ENCODE results near the gene ZNF541.
"Not testable (repeated sequence)": the region's sequence is repeated elsewhere in the genome, so short reads cannot be mapped to it uniquely, and the experiment has no call there.

Gene ZNF541

GRCh38 chr19:47609906-47610894, 37.3 kb upstream of the ZNF541 start:
- peak overlapping the region; percentile 84 for H3K4me3 ChIP-seq (ENCODE audit: low read length)
- H3K9me3 ChIP-seq (ENCODE audit: control insufficient read depth, low read length) = no peaks in the 10 kb centered on the region
- peaks cover under 1% of the 10 kb centered on the region for H3K36me3 ChIP-seq (ENCODE audit: control insufficient read depth, insufficient read depth, low read length, severe bottlenecking)
- H3K9ac ChIP-seq (ENCODE audit: low read length) = peak overlapping the region; percentile 91
- H3K4me1 ChIP-seq (ENCODE audit: control insufficient read depth, insufficient read depth, low read length) = peaks cover 36% of the 10 kb centered on the region
- H3K27me3 ChIP-seq (replicated peaks; ENCODE audit: control insufficient read depth, insufficient read depth, low read length) = no peaks in the 10 kb centered on the region
- peak; percentile 73 for DNase-seq (ENCODE audit: low read depth)

DNA sequence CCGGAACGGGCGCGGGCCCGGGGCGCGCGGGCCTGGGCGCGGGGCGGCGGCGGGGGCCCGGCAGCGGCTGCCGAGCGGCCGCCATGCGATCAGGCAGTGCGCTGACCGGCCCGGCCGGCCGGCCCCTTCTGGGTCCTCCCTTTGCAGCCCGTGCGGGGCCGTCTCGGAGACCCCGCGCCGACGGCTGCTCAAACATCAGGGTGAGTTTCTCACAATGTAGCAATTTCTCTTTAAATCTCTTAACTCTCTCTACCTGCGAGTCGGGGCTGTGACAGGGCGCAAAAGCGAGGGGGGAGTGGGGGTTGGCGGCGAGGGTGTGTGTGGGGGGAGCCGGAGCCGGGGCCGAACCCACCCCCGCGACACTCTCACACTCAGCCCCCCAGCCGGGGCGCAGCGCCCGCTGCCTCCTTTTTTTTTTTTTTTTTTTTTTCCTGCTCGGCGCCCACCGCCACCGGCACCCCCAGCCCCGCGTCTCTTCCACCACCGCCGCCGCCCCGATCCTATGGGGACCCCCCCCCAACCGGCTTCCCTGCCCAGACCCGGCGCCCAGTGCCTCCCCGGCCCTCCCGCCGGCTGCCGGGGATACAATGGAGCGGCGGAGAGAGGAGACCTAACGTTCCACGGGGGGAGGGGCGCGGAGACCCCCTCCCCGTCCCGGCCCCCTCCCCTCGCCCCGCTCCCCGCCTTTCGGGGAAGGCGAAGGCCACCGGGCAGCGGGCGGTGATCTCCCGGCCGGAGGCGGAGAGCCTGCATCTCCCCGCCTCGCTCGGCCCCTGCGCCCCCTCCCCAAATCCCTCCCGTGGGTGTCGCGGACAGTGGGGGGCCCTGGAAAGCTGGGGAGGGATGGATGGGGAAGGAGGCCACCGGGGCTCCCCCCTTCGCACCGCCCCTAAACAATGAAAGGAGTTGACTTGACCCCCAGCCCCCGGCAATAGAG, 36.3 kb upstream of the ZNF541 start, which contains the start of gene BICRA:
TSS of gene BICRA (plus strand) at position 166 of the 937 bp plus-strand sequence. CDS start 64,441 bp downstream, outside the sequence.
- Histone ChIP-seq H3K9ac (ENCODE audit: low read length) (peak within 1 kb of the TSS; percentile 100), H3K4me3 (ENCODE audit: low read length) (peak within 1 kb of the TSS; percentile 97), H3K4me1 (ENCODE audit: control insufficient read depth, insufficient read depth, low read length) (peaks cover 36% of the 10 kb centered on the region), H3K27me3 (replicated peaks; ENCODE audit: control insufficient read depth, insufficient read depth, low read length) (no peaks in the 10 kb centered on the region), H3K9me3 (ENCODE audit: control insufficient read depth, low read length) (no peaks in the 10 kb centered on the region), H3K36me3 (ENCODE audit: control insufficient read depth, insufficient read depth, low read length, severe bottlenecking) (no peaks in the 10 kb centered on the region)
- DNase-seq (ENCODE audit: low read depth) = peak; percentile 89

GRCh38 chr19:47608074-47608918, 35.3 kb upstream of the ZNF541 start:
- Histone ChIP-seq H3K4me3 (ENCODE audit: low read length) (peak overlapping the region; percentile 97), H3K9ac (ENCODE audit: low read length) (peak overlapping the region; percentile 100), H3K36me3 (ENCODE audit: control insufficient read depth, insufficient read depth, low read length, severe bottlenecking) (no peaks in the 10 kb centered on the region), H3K4me1 (ENCODE audit: control insufficient read depth, insufficient read depth, low read length) (peaks cover 29% of the 10 kb centered on the region), H3K27me3 (replicated peaks; ENCODE audit: control insufficient read depth, insufficient read depth, low read length) (no peaks in the 10 kb centered on the region), H3K9me3 (ENCODE audit: control insufficient read depth, low read length) (no peaks in the 10 kb centered on the region)
- peak; percentile 98 for DNase-seq (ENCODE audit: low read depth)

DNA sequence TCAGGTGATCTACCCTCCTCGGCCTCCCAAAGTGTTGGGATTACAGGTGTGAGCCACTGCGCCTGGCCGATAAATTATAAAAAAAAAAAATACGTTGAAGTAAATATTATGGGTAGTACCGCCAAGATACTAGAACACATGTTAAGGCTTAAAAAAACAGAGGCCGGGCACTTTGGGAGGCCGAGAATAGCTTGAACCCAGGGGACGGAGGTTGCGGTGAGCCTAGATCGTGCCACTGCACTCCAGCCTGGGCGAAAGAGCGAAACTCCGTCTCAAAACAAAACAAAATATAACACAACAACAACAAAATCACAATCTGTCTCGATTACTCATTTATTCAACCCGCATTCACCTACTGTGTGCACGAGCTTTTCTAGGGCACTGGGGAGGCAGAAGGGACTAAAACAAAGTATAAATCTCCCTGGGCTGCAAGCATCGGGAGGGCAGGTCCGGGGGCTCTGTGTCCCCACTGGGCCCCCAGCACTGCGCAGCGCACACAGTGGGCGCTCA, 34.7 kb upstream of the ZNF541 start:
- Histone ChIP-seq H3K9ac (ENCODE audit: low read length) (peak overlapping the region; percentile 100), H3K4me3 (ENCODE audit: low read length) (peak overlapping the region; percentile 97), H3K27me3 (replicated peaks; ENCODE audit: control insufficient read depth, insufficient read depth, low read length) (no peaks in the 10 kb centered on the region), H3K4me1 (ENCODE audit: control insufficient read depth, insufficient read depth, low read length) (peaks cover 22% of the 10 kb centered on the region), H3K9me3 (ENCODE audit: control insufficient read depth, low read length) (no peaks in the 10 kb centered on the region), H3K36me3 (ENCODE audit: control insufficient read depth, insufficient read depth, low read length, severe bottlenecking) (no peaks in the 10 kb centered on the region)
- no peak for DNase-seq (ENCODE audit: low read depth)

DNA sequence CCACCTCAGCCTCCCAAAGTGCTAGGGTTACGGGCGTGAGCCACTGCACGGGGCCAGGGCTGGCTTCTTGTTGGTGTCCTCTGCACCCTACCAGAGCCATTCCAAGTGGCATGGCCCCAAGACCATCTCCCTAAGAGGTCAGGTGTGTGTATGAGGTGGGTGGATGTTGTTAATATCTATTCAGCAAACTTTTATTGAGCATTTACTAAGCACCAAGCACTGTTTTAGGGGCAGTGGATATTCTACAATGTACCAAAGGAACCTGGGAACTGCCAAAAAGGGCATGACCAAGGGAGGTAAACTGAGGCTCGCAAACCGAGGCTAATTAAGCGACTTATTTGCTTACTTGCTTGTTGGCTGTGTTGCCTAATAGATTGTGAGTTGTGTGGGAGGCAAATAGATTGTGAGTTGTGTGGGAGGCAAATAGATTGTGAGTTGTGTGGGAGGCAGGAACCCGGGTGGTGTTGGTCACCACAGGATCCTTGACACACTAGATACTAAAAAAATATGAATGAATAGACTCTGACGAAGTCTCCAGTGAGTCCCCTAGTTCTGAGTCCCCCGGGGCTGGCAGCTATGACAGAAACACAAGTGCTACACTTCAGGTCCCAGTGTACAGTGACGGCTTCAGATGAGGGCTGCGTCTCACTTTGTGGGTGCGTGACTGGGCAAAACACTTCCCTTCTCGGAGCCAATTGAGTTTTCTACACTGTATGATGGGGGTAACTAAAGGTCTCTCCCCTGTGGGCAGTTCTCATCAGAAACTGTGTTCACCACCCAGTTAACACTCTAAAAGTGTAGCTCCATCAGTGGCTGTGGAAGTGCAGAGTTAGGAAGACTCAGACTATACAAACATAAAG, 31.0 kb upstream of the ZNF541 start:
- Histone ChIP-seq H3K27me3 (replicated peaks; ENCODE audit: control insufficient read depth, insufficient read depth, low read length) (no peaks in the 10 kb centered on the region), H3K4me1 (ENCODE audit: control insufficient read depth, insufficient read depth, low read length) (peaks cover 15% of the 10 kb centered on the region), H3K36me3 (ENCODE audit: control insufficient read depth, insufficient read depth, low read length, severe bottlenecking) (no peaks in the 10 kb centered on the region), H3K9ac (ENCODE audit: low read length) (no peak overlapping the region), H3K9me3 (ENCODE audit: control insufficient read depth, low read length) (no peaks in the 10 kb centered on the region), H3K4me3 (ENCODE audit: low read length) (no peak overlapping the region)
- DNase-seq (ENCODE audit: low read depth) = no peak

DNA sequence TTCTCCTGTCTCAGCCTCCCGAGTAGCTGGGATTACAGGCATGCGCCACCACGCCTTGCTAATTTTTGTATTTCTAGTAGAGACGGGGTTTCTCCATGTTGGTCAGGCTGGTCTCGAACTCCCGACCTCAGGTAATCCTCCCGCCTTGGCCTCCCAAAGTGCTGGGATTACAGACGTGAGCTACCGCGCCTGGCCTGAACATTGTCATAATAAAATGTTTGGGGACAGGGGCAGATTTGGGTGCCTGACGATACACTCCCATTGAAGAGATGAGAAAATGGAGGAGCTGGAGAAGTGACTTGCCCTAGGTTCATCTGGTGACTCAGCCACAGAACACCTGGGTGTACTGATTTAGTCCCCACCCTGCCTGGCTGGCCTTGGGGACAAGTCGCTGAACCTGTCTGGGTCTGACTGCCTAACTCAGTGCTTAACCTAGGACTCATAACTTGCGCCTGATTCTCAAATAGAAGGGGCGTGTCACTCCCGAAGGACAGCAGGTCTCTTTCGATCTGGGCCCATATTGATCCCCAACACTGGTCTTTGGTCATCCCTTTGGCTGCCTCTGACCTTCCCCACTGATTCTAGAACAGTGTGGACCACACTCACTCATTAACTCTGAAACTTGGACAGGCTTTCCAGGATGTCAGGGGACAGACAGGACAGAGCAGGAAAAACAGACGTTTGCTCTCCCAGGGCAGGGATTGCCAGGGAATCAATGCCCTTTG, 28.4 kb upstream of the ZNF541 start:
- Histone ChIP-seq H3K4me1 (ENCODE audit: control insufficient read depth, insufficient read depth, low read length) (peaks cover 19% of the 10 kb centered on the region), H3K27me3 (replicated peaks; ENCODE audit: control insufficient read depth, insufficient read depth, low read length) (no peaks in the 10 kb centered on the region), H3K9ac (ENCODE audit: low read length) (peak overlapping the region; percentile 94), H3K4me3 (ENCODE audit: low read length) (peak overlapping the region; percentile 91), H3K36me3 (ENCODE audit: control insufficient read depth, insufficient read depth, low read length, severe bottlenecking) (no peaks in the 10 kb centered on the region), H3K9me3 (ENCODE audit: control insufficient read depth, low read length) (no peaks in the 10 kb centered on the region)
- no peak for DNase-seq (ENCODE audit: low read depth)

GRCh38 chr19:47600246-47601179, 27.6 kb upstream of the ZNF541 start:
- Histone ChIP-seq H3K9me3 (ENCODE audit: control insufficient read depth, low read length) (no peaks in the 10 kb centered on the region), H3K4me1 (ENCODE audit: control insufficient read depth, insufficient read depth, low read length) (peaks cover 17% of the 10 kb centered on the region), H3K9ac (ENCODE audit: low read length) (peak overlapping the region; percentile 94), H3K4me3 (ENCODE audit: low read length) (peak overlapping the region; percentile 91), H3K36me3 (ENCODE audit: control insufficient read depth, insufficient read depth, low read length, severe bottlenecking) (no peaks in the 10 kb centered on the region), H3K27me3 (replicated peaks; ENCODE audit: control insufficient read depth, insufficient read depth, low read length) (no peaks in the 10 kb centered on the region)
- DNase-seq (ENCODE audit: low read depth) = peak; percentile 100

DNA sequence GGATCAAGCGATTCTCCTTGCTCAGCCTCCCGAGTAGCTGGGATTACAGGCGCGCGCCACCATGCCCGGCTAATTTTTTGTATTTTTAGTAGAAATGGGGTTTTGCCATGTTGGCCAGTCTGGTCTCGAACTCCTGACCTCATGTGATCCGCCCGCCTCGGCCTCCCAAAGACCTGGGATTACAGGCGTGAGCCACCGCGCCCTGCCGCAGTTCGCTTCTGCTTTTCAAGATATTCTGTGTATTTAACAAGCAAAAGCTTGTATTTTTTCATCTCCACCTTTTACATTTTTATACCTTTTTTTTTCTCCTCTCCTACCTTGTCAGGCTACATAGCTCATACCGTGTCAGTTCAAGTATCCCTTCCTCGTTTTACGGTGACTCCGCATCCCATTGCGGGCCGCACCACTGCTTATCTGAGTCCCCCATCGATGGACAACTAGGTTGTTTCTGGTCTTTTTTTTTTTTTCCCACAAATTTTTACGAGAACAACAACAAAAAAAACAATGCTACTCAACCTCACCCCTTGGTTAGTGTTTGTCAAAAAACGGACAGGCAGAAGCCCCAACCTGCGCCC, 26.8 kb upstream of the ZNF541 start:
- not testable (repeated sequence) for H3K36me3 ChIP-seq (ENCODE audit: control insufficient read depth, insufficient read depth, low read length, severe bottlenecking); DNase-seq (ENCODE audit: low read depth); H3K27me3 ChIP-seq (replicated peaks; ENCODE audit: control insufficient read depth, insufficient read depth, low read length); H3K9me3 ChIP-seq (ENCODE audit: control insufficient read depth, low read length)
- Histone ChIP-seq H3K4me3 (ENCODE audit: low read length) (peak overlapping the region; percentile 91), H3K4me1 (ENCODE audit: control insufficient read depth, insufficient read depth, low read length) (peaks cover 16% of the 10 kb centered on the region), H3K9ac (ENCODE audit: low read length) (peak overlapping the region; percentile 84)

Data from adipocyte (in vitro differentiated cells).